BE2C (cell line): ENCODE results near the gene GJC1.
A peak's percentile ranks its signal among the peaks of the same experiment; 100 is the strongest.

Source experiments
- DNase-seq: peaks from one replicate; pipeline ENCODE4 v3.0.0-alpha.2; 2020
- H3K27me3 ChIP-seq: fragments of 250-450 bp; sonication (Bioruptor Pico); 2 replicates; pipeline ENCODE4 v1.5.1; 2020; ENCODE audit warnings: mild to moderate bottlenecking
- H3K36me3 ChIP-seq: fragments of 250-450 bp; sonication (Bioruptor Pico); 2 replicates; pipeline ENCODE4 v1.5.1; 2020; ENCODE audit warnings: mild to moderate bottlenecking
- H3K4me1 ChIP-seq: fragments of 250-450 bp; sonication (Bioruptor Pico); 2 replicates; pipeline ENCODE4 v1.5.1; 2020
- H3K4me3 ChIP-seq: 2 replicates; pipeline ENCODE4 v1.5.1; 2011; ENCODE audit warnings: low read depth, low read length
- H3K9me3 ChIP-seq: fragments of 250-450 bp; sonication (Bioruptor Pico); 2 replicates; pipeline ENCODE4 v1.5.1; 2020
- TF ChIP-seq, protein P1 (sequence below): IDR thresholded peaks from 2 replicates; pipeline ENCODE4 v1.5.1; 2012; ENCODE audit warnings: mild to moderate bottlenecking, low read depth, low read length

GJC1 gene

DNA sequence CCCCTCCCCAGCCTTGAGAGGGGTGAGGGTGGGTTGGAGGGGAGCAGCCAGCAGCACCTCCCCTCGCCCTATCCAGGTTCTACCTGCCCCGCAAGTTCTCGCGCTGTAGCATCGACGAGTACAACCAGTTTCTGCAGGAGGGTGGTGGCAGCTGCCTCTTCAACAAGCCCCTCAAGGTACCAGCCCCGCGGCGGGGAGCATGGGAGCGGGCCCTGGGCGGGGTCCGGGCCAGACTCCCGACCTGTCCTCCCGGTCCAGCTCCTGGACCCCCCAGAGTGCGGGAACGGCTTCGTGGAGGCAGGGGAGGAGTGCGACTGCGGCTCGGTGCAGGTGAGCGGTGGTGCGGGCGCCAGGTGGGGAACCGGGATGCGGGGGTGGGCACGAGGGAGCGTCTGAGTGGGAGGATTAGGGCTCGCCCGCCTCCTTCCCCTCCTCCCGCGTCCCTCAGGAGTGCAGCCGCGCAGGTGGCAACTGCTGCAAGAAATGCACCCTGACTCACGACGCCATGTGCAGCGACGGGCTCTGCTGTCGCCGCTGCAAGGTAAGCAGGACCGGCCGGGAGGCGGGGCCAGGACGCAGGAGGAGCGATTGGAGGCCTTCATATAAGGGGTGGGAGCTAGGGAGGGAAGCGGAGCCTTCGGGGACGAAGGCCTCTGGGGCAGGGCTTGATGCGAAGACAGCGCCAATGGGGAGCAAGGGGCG, 54.8 kb downstream of the GJC1 start:
- H3K27me3 ChIP-seq: peaks cover 4% of the 10 kb centered on the region; the same call in 1 of the 2 replicates
- H3K9me3 ChIP-seq: no peaks in the 10 kb centered on the region
- H3K4me3 ChIP-seq: peak overlapping the region; percentile 66
- no peaks in the 10 kb centered on the region for H3K36me3 ChIP-seq
- DNase-seq: peak; percentile 100
- peaks cover 3% of the 10 kb centered on the region; the same call in 1 of the 2 replicates for H3K4me1 ChIP-seq
- TF ChIP-seq, protein P1, sequence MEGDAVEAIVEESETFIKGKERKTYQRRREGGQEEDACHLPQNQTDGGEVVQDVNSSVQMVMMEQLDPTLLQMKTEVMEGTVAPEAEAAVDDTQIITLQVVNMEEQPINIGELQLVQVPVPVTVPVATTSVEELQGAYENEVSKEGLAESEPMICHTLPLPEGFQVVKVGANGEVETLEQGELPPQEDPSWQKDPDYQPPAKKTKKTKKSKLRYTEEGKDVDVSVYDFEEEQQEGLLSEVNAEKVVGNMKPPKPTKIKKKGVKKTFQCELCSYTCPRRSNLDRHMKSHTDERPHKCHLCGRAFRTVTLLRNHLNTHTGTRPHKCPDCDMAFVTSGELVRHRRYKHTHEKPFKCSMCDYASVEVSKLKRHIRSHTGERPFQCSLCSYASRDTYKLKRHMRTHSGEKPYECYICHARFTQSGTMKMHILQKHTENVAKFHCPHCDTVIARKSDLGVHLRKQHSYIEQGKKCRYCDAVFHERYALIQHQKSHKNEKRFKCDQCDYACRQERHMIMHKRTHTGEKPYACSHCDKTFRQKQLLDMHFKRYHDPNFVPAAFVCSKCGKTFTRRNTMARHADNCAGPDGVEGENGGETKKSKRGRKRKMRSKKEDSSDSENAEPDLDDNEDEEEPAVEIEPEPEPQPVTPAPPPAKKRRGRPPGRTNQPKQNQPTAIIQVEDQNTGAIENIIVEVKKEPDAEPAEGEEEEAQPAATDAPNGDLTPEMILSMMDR: no peak

DNA sequence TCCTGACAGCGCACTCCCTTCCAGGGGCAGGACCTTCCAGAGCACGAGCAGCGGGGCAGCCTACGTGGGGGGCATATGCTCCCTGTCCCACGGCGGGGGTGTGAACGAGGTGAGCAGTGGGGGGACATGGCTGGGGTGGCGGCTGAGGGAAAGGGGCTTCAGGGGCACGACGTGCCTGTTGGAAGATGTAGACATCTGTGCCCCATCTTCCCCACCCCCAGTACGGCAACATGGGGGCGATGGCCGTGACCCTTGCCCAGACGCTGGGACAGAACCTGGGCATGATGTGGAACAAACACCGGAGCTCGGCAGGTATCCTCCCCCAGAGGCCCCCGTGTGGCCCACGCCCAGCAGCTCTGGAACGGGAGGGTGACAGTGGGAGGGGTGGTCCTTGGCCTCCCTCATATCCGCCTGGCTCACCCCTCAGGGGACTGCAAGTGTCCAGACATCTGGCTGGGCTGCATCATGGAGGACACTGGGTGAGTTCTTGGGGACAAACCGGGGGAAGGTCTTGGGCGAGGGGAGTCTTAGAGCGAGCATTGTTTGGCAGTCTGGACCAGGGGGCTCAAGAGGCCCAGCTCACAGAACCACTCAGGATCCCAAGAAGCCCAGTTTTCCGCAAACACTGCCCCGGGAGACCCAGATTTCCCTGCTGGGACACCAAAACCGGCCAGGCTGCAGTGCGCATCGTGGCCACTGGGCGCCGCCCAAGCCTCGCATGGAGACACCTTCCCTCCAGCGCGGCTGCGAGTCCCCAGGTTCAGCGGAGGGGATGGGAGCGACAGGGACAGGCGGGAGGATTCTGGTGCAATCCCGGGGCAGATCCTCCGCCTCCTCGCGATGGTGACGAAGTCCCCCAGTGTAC, 55.6 kb downstream of the GJC1 start:
- peak overlapping the region; percentile 66 for H3K4me3 ChIP-seq
- H3K9me3 ChIP-seq: no peaks in the 10 kb centered on the region
- peaks cover 3% of the 10 kb centered on the region; the same call in 1 of the 2 replicates for H3K4me1 ChIP-seq
- DNase-seq: peak; percentile 96
- TF ChIP-seq, protein P1: peak; percentile 99
- H3K36me3 ChIP-seq: no peaks in the 10 kb centered on the region
- H3K27me3 ChIP-seq: peaks cover 4% of the 10 kb centered on the region; the same call in 1 of the 2 replicates

DNA sequence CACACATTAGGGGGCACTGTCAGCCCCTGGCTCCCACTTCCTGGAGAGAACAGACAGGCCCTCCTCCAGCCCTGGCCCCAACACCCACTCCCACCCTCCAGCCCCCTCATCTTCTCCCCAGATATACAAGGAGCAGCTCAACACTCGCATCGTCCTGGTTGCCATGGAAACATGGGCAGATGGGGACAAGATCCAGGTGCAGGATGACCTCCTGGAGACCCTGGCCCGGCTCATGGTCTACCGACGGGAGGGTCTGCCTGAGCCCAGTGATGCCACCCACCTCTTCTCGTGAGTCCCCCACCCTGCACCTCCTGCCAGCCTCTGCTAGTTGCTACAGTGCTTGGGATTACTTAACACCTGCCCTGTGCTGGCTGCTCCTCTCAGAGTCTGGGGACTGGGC, 56.9 kb downstream of the GJC1 start:
- no peaks in the 10 kb centered on the region for H3K36me3 ChIP-seq
- H3K27me3 ChIP-seq: peaks cover 4% of the 10 kb centered on the region; the same call in 1 of the 2 replicates
- TF ChIP-seq, protein P1: no peak
- peaks cover 3% of the 10 kb centered on the region; the same call in 1 of the 2 replicates for H3K4me1 ChIP-seq
- H3K9me3 ChIP-seq: no peaks in the 10 kb centered on the region
- no peak overlapping the region for H3K4me3 ChIP-seq
- DNase-seq: no peak

- Histone ChIP-seq H3K36me3 (no peaks in the 10 kb centered on the region), H3K4me3 (no peak overlapping the region), H3K27me3 (peaks cover 4% of the 10 kb centered on the region; the same call in 1 of the 2 replicates), H3K4me1 (peaks cover 3% of the 10 kb centered on the region; the same call in 1 of the 2 replicates), H3K9me3 (no peaks in the 10 kb centered on the region)
- no peak for DNase-seq
- TF ChIP-seq, protein P1: no peak
Observed at GRCh38 chr17:44772308-44773045, 57.6 kb downstream of the GJC1 start.

DNA sequence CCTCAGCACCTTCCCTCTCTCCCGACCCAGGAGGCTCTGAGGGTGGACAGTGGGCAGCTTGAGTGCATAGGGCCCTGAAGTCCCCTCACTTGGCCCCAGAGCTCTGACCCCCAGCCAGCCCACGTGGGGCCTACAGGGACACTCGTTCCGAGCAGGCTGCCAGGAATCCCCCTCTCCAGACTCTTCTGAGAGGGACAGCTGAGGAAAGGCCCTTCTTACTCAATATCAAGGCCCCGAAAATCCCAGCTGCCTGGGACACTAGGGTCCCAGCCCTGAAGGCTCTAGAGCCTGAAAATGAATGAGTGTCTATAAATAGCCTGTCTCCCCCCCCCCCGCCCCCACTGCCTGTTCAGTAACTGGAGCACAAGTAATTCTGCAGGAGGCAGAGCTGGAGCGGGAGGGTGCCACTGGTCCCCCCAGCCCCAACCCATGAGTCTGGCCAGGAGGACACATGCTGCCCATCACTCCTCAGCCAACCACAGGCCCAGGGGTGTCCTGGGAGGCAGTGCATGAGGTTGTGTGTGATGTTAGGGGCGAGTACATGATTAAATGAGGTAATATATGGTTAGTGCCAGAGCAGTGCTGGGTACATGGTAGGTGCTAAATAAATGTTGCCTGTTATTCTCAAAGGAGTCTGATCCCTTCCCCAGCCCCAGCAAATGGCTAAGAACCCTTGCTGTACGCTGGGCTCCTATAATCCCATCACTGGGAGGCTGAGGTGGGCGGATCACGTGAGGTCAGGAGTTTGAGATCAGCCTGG, 59.7 kb downstream of the GJC1 start:
- DNase-seq: no peak
- Histone ChIP-seq H3K27me3 (peaks cover 4% of the 10 kb centered on the region; the same call in 1 of the 2 replicates), H3K4me3 (no peak overlapping the region), H3K36me3 (no peaks in the 10 kb centered on the region), H3K4me1 (no peaks in the 10 kb centered on the region), H3K9me3 (no peaks in the 10 kb centered on the region)
- TF ChIP-seq, protein P1: no peak
